Activated T-helper 1 cell treated with Interleukin-2 at 50 U/mL for 16 hours (primary cell): ENCODE measurements around the gene NEFH.
"Not testable (repeated sequence)": the region's sequence is repeated elsewhere in the genome, so short reads cannot be mapped to it uniquely, and the experiment has no call there.

ENCODE experiments used
- DNase-seq: peaks from one replicate; pipeline ENCODE4 v3.0.0-alpha.2; 2020; ENCODE audit warnings: low read depth

The NEFH gene

DNA sequence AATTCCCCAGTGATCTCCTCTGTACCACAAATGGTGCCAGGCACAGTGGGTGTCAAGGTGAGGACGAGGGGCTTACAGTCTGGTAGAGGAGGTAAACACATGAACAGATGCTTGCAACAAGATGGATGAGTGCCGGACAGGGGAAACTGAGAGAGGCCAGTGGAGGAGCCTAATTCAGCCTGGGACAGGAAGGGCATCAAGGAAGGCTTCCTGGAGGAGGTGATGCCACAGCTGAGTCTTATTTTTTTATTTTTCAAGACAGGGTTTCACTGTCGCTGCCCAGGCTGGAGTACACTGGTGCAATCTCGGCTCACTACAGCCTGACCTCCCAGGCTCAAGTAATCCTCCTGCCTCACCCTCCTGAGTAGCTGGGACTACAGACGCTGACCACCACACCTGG is 18.8 kb upstream of the NEFH start:
- no peak for DNase-seq

DNA sequence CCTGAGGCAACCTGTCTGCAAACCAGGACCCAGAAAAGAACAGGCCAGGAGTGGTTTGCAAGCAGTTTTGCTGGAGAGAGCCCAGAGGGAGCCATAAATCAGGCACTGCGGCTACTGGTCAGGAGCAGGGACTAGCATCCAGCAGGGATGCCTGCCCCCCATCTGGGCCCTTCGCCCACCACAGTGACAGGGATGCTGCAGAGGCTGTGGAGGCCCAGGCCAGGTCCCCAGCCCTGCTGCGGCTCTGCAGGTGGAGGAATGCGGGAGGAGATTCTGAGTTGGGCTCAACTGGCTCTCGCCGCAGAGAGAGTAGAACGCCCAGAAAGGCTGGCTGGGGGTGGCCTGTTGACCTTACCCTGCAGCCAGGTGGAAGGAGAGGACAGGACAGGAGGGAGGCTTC is 16.4 kb upstream of the NEFH start:
- DNase-seq = no peak

DNA sequence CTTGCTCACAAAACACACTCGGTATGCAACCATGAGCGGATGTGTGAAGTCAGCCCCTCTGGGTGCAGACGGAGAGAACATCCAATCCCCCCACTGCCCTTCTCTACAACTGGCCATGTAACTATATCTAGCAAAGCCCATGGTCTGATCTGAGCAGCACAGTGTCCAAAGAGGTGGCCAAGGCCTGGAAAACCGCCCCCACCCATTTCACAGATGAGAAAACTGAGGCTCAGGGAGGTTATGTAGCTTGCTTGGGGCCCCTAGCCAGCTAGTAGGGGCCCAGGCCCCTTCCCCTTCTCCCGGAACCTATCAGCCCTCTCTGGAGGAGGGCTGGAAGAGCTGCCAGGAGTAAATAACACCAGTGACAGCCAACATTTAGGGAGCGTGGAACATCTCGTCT is 15.4 kb upstream of the NEFH start:
- no peak for DNase-seq

DNA sequence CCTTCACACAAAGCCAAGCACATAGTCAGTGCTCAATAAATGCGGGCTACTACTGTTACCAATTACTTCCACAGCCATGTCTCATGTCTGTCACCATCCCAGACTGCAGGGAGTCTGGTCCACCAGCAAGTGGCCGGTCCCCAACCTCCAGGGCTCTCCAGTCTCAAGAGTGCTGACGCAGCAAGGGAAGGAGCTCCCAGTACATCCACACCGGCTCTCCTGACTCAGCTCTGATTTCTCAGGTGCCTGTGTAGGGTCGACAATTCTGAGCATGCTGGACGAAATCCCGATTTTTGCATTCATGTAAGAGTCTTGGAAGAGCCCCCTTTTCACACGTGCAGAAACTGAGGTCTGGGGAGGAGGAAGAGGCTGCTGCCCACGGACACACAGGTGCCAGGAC is 10.3 kb upstream of the NEFH start:
- no peak for DNase-seq

DNA sequence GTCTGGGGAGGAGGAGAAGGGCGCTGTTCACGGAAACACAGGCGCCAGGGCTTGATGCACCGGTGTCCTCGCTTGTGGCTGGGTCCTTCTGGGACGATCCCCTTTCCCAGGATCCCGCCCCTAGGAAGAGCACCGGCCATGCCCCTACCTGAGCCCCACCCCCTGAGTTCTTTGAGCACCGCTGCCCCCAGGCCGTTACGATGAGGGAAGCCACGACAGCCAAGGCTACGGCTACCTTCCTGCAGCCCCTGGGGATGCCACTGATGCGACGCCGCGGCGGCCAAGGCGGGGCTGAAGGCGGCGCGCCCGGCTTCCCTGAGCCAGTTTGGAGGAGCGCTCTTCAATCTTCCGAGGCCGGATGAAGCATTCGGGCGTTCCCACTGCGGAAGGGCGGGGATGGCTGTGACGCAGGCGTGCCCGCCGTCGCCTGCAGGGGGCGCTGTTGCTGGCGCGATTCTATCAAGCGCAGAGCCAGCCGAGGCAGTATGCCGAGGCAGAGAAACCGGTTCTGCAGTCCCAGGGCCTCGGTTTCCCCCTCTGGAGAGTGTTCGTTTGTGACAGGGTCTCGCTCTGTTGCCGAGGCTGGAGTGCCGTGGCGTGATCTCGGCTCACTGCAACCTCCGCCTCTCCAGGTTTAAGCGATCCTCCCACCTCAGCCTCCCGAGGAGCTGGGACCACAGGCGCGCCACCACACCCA is 9.7 kb upstream of the NEFH start:
- peak; percentile 65 for DNase-seq

DNA sequence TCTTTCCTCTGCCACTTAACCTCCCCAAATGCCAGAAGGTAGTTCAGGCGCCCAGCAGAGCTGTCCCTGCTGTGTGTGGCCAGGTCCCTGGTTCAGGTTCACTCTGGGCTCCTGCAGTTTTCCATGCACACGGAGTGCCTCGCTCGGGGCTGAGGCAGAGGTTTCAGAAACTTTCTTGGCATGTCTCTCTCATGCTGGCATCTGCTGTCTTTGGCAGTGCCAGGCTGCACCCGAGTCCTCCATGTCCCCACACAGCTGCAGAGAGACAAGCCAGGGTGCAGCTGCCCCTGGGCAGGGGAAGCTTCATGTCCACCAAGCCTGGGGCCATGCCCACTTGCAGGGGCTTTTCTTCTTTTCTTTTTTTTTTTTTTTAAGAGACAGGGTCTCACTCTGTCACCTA is 7.0 kb upstream of the NEFH start:
- DNase-seq = no peak

DNA sequence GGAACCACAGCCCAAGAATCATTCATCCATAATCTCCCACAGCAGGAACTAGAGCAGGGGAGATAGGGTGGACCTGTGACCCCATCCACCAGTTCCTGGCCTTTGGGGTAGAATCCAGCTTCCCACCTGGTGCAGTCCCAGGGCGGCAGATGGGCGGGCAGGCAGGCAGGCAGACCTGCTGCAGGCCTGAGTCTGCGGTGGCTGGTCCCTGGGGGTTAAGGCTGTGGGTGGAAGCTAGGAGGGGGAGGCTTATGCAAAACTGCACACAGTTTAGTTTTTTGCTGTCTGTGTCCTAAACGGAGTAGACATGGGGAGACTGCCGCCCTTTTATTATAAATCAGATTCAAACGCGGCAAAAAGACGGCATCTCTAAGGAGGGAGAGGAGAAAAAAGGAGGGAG is 4.5 kb upstream of the NEFH start:
- DNase-seq = no peak

DNA sequence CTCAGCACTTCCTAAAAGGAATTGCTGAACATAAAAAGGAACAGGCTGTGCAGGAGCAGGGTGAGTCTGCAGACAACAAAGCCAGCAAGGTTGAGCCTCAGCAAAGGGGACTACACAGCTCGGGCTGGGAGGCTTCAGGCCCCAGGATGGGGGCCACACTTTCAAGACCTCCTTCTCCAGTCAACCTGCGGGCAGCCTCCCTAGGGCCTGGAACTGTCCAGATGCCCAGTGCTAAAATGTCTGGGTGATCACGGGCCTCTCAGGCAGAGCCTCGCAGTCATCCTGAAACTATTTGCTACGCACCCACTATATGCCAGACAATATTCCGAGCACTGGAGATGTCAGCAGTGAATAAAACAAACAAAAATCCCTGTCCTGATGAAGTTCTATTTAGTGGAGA is 3.9 kb upstream of the NEFH start:
- DNase-seq = no peak

DNA sequence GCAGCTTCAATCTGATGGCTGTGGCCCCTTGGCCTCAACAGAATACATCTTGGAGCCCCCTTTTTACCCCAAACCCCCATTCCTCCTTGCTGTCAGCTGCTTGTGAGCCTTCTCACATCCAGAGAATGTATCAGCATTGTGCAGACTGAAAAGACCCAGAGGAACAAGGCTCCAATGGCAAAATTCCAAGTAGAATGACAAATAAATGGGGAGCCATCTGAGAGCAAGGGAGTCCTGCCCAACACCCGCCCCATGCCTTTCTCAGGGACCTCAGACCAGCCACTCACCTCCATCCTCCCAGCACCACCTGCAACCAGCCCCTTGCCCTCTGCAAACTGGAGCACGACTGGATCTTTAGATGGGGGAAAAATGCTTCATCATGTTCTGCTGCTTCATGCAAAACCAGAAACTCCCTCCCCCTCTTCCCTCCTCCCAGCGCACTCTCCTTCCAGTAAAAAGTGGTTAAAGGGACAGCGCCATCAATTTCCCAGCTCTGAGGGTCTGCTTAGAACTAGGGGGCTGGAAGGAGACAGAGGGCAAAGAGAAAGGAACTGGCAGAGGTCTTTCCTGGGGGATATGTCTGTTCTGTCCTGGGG is 2.2 kb upstream of the NEFH start:
- no peak for DNase-seq

DNA sequence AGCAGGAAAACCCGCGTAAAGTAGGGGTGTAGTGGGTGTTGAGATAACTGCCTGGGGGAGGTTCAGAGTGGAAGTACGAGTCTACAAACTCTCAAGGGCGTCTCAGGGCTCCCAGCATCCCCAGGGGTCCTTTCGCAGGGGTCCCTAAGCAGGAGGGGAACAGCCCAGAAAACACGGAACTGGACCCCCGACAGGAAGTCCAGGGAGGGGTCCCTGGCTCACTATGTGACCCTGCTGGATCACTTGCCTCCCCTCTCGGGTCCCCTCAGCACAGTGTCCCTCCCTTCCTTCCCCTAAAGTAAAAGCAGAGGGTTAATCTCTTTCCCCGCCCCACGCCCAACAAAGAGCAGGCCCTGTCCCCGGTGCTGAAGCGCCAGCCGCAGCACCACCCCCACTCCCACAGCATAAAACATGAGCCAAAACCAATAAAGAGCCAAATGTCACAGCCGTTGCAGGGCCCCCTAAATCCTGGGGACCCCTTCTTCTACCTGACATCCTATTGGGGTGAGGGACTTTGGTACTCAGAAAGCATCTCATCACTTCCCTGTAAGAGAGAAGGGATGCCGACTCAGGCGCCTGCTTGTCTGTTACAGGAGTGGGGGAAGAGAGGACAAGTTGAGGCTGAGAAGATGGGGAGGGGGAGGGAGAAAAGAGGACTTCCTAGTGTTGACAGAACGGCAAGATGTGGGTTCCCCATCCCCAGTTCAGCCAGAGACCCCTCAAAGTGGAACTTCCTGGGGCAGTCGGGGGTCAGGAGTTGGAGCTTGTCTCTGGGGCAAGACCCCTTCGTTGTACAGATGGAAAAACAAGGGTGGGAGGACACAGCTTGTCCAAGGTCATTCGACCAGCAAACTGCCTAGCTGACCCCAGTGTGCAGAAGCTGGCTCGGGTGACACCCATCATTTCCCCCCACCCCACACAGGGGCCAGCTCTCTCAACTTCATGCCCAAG is 1.4 kb upstream of the NEFH start:
- DNase-seq = no peak

DNA sequence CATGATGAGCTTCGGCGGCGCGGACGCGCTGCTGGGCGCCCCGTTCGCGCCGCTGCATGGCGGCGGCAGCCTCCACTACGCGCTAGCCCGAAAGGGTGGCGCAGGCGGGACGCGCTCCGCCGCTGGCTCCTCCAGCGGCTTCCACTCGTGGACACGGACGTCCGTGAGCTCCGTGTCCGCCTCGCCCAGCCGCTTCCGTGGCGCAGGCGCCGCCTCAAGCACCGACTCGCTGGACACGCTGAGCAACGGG is 169 bp downstream of the NEFH start:
- no peak for DNase-seq

DNA sequence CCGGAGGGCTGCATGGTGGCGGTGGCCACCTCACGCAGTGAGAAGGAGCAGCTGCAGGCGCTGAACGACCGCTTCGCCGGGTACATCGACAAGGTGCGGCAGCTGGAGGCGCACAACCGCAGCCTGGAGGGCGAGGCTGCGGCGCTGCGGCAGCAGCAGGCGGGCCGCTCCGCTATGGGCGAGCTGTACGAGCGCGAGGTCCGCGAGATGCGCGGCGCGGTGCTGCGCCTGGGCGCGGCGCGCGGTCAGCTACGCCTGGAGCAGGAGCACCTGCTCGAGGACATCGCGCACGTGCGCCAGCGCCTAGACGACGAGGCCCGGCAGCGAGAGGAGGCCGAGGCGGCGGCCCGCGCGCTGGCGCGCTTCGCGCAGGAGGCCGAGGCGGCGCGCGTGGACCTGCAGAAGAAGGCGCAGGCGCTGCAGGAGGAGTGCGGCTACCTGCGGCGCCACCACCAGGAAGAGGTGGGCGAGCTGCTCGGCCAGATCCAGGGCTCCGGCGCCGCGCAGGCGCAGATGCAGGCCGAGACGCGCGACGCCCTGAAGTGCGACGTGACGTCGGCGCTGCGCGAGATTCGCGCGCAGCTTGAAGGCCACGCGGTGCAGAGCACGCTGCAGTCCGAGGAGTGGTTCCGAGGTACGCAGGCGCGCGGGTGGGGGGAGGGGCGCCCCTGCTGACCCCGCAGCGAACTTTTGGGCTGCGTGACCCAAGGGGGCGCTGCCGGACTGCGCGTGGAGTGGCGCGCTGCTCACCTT is 670 bp downstream of the NEFH start:
- peak; percentile 5 for DNase-seq

DNA sequence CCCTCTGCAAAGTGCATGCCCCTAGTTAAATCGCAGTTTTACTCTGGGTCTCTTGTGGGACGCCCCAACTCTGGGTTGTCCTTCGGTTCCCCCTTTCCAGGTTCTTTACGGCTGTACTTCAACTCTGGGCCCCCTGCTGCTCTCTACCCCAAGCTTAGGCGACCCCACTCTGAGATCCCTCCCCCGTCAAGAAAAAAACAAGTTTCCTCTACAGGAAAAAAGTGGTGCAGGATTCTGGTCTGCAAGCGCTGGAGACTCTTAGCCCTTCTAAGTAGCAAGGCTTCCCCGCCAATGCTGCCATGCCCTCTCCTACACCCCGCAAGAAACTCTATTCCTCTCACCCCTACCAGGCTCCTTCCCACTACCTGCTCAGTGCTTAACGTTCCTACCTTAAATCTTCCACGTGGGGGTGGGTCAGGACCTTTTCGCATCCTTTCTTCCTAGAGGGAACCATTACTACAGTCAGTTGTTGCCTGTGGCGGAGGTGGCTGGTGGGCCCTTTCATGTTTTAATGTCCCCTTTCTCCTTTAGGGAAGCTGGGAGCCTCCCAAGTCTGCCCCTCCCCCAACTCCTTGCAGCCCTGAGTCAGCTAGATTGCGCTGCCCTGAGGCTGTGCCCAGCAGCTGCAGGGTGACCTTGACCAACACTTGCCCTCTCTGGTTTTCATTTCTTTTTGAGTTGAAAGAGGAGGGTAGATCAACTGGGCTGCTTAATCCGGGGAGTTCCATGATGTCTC is 1.4 kb downstream of the NEFH start:
- no peak for DNase-seq

DNA sequence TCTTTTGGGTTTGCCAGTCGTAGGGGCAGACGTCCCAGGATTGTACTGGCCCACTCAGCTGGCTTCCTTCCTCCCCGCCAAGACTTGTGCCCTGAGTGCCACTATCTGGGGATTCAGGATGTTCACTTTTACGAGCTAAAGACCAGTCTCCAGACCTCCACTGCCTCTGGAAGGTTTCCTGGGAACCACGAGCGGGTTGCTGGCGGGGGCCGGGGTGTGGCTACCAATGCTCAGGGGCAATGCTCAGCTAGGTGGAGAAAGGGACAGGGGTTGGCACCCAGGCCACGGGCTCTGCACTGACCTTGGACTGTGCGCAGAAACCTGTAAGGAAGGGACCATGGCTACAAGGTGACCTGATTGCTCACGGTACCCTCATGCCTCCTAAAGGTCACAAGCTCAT is 2.2 kb downstream of the NEFH start:
- no peak for DNase-seq

DNA sequence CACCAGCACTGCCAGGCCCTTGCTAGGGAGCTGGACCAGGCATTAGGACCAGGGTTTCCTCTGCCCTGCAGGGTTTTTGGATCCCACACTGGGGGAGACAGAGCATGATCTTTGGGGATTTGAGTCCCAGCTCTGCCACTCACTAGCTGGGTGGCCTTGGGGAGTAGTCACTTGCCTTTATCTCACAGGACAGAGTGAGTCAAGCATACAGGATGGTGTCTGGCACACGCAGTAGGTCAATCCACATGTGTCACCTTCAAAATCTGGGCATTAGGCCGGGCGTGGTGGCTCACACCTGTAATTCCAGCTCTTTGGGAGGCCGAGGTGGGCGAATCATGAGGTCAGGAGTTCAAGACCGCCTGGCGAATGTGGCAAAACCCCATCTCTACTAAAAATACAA is 2.7 kb downstream of the NEFH start:
- DNase-seq = no peak

DNA sequence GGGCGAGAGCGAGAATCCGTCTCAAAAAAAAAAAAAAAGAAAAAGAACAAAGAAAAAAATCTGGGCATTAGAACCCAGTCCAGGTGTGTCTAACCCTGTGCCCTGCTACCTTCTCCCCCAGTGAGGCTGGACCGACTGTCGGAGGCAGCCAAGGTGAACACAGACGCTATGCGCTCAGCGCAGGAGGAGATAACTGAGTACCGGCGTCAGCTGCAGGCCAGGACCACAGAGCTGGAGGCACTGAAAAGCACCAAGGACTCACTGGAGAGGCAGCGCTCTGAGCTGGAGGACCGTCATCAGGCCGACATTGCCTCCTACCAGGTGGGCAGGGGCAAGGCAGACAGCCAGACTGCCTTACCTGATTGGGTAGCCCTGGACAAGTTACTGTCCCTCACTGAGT is 3.2 kb downstream of the NEFH start:
- DNase-seq = no peak

DNA sequence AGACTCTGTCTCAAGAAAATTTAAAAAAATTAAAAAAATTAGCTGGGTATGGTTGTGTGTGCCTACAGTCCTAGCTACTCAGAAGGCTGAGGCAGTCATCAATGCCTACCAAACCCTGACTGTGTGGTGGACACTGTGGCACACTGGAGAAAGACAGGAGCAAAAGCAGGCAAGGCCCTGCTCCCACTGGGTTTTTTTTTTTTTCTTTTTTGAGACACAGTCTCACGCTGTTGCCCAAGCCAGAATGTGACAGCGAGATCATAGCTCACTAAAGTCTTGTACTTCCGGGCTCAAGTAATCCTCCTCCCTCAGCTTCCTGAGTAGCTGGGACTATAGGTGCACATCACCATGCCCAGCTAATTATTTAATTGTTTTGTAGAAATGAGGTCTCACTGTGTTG is 4.6 kb downstream of the NEFH start:
- no peak for DNase-seq

DNA sequence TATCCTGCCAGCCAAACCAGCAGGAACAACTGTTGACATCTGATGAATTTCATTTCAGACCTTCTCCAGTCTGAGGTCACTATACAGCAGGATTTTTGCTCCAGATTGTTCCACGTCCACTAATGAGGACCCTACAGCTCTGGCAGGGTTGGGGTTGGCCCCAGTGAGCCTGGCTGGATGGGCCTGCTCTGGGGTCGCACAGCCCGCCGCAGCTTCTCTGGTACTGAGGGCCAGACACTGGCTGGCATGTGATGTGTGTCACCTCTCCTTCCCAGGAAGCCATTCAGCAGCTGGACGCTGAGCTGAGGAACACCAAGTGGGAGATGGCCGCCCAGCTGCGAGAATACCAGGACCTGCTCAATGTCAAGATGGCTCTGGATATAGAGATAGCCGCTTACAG is 5.4 kb downstream of the NEFH start:
- no peak for DNase-seq

DNA sequence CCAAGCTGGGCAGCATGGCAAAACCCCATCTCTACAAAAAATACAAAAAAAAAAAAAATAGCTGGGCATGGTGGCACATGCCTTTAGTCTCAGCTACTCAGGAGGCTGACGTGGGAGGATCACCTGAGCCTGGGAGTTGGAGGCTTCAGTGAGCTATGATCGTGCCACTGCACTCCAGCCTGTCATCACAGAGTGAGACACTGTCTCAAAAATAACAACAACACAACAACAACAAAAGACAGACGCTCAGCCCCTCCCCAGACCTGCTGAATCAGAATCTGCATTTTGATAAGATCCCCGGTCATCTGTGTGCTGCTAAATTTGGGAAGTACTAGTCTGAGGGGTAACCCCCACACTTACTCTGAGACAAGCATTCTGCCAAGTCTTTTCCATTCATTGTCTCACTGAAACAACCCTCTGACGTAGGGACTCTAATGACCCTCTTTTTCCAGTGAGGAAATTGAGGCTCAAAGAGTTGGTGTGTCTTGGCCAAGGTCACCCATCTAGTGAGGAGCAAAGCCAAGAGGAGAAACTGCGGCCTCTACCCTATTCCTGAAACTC is 7.5 kb downstream of the NEFH start:
- DNase-seq = no peak

DNA sequence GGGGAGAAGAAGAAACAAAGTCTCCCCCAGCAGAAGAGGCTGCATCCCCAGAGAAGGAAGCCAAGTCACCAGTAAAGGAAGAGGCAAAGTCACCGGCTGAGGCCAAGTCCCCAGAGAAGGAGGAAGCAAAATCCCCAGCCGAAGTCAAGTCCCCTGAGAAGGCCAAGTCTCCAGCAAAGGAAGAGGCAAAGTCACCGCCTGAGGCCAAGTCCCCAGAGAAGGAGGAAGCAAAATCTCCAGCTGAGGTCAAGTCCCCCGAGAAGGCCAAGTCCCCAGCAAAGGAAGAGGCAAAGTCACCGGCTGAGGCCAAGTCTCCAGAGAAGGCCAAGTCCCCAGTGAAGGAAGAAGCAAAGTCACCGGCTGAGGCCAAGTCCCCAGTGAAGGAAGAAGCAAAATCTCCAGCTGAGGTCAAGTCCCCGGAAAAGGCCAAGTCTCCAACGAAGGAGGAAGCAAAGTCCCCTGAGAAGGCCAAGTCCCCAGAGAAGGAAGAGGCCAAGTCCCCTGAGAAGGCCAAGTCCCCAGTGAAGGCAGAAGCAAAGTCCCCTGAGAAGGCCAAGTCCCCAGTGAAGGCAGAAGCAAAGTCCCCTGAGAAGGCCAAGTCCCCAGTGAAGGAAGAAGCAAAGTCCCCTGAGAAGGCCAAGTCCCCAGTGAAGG is 9.2 kb downstream of the NEFH start:
- not testable (repeated sequence) for DNase-seq

DNA sequence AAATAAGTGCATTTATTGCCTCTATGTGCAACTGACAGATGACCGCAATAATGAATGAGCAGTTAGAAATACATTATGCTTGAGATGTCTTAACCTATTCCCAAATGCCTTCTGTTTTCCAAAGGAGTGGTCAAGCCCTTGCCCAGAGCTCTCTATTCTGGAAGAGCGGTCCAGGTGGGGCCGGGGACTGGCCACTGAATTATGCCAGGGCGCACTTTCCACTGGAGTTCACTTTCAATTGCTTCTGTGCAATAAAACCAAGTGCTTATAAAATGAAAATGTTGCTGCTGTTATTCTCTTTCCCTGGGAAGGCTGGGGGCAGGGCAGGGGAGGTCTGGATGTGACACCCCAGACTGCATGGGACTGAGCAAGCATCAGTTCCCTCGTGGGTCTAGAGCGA is 11.0 kb downstream of the NEFH start:
- no peak for DNase-seq
